HG03571 (cell line): ENCODE results near the gene NAGS.
"Not testable (repeated sequence)": the region's sequence is repeated elsewhere in the genome, so short reads cannot be mapped to it uniquely, and the experiment has no call there.

Experiments used
- ATAC-seq: cut with Tn5 transposase; IDR thresholded peaks from one replicate; pipeline ENCODE4 v1.9.1; 2021; ENCODE audit not compliant: unreplicated experiment

NAGS gene

DNA sequence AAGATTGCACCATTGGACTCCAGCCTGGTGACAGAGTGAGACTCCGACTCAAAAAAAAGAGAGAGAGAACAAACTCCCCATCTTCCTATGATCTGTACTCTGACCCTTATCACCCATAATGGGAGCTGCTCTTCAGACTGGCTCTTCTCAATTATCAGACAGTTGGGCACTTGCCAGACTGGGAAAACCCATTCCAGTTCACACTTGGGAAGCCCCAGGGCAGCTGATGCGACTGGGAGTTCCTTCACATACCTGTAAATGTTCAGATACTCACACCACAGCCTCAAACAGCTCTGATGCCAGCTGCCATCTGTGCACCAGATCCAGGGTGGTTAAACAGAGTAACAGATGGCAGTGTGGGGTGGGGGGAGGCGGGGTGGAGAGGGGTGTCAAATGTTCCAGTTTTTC, 34.2 kb downstream of the NAGS start:
- no peak for ATAC-seq

DNA sequence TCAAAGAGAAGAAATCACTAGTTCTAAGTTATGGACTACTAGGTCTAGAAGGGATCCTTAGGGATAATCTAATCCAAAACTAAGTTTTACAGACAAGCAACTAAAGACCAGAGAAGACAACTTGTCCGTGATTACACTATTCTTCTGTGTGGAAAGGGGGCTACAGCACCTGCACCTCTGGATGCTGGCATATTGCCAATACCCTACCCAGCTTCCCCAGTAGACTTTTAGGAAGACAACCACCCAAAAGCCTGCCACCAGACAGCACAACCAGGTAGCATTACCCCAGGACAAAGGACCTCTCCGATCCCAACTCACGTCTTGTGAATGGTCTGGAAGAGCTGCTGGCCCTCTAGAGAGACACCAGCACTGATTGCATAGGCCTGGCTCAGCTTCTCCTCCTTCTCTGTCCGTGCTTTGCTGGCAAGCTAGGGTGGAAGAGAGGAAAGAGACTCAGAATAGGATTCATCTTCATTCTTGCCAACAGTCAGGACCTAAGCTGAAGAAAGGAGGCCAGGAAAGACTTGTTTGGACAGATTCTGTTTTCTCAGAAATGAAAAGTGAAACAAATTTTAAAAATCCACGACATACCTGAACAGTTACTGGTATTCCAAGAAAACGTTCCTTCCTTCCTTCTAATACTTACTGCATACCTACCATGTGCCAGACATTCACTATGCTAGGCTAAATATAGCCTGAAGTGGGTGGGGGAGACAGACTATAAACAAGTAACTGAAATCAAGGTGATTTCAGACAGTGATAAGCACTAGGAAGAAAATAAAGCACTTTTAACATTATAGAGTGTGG, 35.6 kb downstream of the NAGS start:
- no peak for ATAC-seq

DNA sequence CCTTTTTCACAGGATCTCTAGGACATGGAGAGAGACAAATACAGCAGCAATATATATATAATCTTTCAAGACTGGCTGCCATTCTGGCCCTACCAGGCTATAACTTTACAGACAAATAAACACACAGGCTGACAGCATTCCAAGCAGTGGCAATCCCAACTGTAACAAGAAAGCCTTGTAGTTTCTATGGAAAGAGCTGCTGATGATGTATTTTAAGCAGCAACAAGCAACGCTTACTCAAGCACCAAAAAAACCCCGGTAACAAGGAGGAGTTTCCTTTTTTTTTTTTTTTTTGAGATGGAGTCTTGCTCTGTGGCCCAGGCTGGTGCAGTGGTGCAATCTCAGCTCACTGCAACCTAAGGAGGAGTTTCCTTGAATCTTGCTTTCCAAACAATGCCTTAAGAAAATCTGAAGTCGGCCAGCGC, 38.9 kb downstream of the NAGS start:
- ATAC-seq: no peak

DNA sequence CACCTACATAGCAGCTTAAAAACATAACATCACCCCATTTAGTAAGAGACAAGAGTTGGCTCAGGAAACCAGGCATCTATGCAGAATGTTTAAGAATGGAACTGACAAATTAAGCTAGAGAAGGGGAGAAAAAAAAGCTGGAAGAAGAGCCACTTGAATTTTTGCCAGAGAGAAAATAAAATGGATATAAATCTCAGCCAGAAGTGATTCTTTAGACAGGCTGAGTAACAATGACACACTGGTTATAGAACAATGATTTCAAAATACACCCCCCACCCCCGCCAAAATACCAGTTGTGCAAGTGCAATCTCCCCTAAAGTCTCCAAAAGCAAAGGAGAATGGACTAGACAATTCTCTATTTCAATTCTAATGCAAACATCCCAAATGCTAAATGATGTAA, 39.6 kb downstream of the NAGS start:
- ATAC-seq: no peak

DNA sequence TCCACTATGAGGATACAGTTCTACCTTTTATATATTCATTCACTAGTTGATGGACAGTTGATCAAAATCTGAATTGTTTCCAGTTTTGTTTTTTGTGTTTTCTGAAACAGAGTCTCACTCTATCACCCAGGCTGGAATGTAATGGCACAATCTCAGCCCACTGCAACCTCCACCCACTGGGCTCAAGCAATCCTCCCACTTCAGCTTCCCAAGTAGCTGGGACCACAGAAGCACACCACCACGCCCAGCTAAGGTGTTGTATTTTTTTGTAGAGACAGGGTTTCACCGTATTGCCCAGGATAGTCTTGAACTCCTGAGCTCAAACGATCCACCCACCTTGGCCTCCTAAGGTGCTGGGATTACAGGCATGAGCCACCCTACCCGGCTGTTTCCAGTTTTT, 41.1 kb downstream of the NAGS start:
- no peak for ATAC-seq

DNA sequence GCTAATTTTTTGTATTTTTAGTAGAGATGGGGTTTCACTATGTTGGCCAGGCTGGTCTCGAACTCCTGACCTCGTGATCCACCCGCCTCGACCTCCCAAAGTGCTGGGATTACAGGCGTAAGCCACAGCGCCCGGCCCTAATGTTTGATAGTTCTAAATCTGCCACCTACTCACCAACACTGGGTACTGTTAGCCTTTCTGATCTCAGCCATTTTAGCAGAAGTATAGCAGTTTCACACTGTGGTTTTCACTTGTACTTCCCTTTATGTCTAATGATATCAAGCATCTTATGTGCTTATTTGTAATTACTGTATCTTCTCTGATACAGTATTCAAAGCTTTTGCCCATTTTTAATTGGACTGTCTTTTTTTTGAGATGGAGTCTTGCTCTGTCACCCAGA, 42.5 kb downstream of the NAGS start:
- not testable (repeated sequence) for ATAC-seq

DNA sequence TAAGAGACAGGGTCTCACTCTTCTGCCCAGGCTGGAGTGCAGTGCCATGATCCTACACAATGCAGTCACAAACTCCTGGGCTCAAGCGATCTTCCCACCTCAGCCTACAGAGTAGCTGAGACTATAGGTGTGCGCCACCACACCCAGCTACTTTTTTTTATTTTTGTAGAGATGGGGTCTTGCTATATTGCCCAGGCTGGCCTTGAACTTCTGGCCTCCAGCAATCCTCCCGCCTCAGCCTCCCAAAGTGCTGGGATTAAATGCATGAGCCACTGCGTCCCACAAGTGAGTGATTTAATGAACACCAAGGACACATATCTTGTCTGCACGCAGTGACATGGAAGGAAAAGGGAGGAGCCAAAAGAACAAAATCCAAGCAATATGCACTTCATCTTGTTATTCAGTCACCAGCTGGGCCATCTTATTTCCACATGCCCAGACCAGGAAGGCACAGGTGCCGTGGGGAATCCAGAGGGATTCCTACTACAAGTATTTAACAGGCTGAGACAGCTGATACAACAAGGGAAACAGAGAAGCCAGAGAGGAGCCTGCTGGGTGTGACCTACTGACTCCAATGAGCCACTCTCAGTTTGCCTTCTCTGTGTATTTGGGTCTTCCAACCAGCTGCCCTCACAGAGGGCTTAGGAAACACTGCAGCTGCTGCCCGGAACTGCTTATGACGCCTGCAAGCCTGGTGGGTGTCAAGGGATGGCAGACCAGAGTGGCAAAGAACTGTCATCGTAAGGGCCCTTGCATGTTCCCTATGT, 45.1 kb downstream of the NAGS start:
- no peak for ATAC-seq

DNA sequence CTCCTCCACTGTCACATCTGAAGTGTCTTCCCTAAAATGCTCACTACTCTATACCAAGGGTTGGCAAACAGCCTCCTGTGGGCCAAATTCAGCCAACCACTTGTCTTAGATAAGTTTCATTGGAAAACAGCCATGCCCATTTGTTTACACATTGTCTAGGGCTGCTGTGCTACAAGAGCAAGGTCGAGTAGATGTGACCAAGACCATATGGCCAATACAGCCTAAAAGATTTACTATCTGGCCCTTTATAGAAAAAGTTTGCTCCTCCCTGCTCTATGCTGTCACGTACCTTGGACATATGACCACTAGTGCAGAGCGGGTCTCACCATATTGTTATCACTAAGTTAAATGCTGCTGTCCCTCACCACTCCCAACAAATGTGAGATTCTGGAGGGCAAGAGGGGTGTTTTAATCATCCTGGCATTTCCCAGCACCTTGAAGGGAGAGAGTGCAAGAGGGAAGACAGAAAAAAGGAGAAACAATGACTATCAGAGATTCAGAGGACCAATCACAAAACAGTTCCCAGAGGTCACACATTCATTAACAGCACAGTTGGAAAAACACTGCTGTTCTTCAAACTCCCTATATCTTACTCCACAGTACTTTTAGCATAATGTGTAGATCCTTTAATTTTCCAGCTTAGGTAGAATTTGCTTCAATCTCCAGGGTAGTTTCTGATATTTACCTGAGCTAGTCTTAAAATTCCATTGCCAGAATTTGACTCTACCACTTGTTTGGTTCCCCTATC, 48.9 kb downstream of the NAGS start:
- no peak for ATAC-seq
